ENCODE data around the gene ZNF799. TPM values are rescaled to one million over a fixed set of nuclear protein-coding genes. Genes with fewer than 3 reads are reported as not detected.

ZNF799 gene
- 4.2 and 5.5 TPM in 2 replicates for total RNA-seq

GRCh38 chr19:12400633-12401502 lies at the start of gene ZNF799:
Gene ZNF799, minus strand, starts transcription at chr19:12401271. Its CDS starts 201 bp downstream, at chr19:12401070.

GRCh38 chr19:12440541-12441316 lies 39.7 kb upstream of the ZNF799 start, which contains the start of gene ZNF443:
Gene ZNF443, minus strand, starts transcription at chr19:12441021. Its CDS starts 107 bp downstream, at chr19:12440914.

GRCh38 chr19:12365236-12366162 lies 35.6 kb downstream of the ZNF799 start, which contains the start of gene ZNF442:
Gene ZNF442, minus strand, starts transcription at chr19:12365683. Its CDS starts 2,052 bp downstream, at chr19:12363631.

Other genes starting within 250 kb of the ZNF799 start
- 8.8 and 10.5 TPM in 2 replicates for gene ZNF625, start 244.5 kb downstream of the ZNF799 start, total RNA-seq
- gene ZNF136, start 238.2 kb downstream of the ZNF799 start, total RNA-seq: 4.2 and 5.2 TPM in 2 replicates
- 3.9 and 8.2 TPM in 2 replicates for gene ZNF44, start 106.4 kb downstream of the ZNF799 start, total RNA-seq
- gene ZNF563, start 67.6 kb downstream of the ZNF799 start, total RNA-seq: 0.30 and 0.65 TPM in 2 replicates
- gene ZNF442, start 35.6 kb downstream of the ZNF799 start, total RNA-seq: 0.32 and 1.1 TPM in 2 replicates
- gene ZNF443, start 39.8 kb upstream of the ZNF799 start, total RNA-seq: 3.6 and 5.6 TPM in 2 replicates
- 2.3 and 4.6 TPM in 2 replicates for gene ZNF709, start 83.5 kb upstream of the ZNF799 start, total RNA-seq
- gene ZNF564, start 150.2 kb upstream of the ZNF799 start, total RNA-seq: 6.2 and 8.2 TPM in 2 replicates
- 4.5 and 7.8 TPM in 2 replicates for gene ZNF490, start 209.5 kb upstream of the ZNF799 start, total RNA-seq
- 10.8 and 14.9 TPM in 2 replicates for gene ZNF791, start 209.6 kb upstream of the ZNF799 start, total RNA-seq